Activated naive CD8-positive, alpha-beta T cell treated with anti-CD3 and anti-CD28 coated beads, Interleukin-2, amount 50 U/mL, for 24 hours (primary cell): ENCODE results near the gene CKAP5.

Experiments
- ATAC-seq: fragments of 150-1000 bp; cut with Tn5 transposase; one replicate; pipeline ENCODE4 v1.10.0; 2021
- DNase-seq: peaks from one replicate; pipeline ENCODE4 v3.0.0; 2021
- H3K27ac Mint-ChIP-seq: one replicate; pipeline ENCODE4 v1.8.0; 2021; ENCODE audit warnings: mild to moderate bottlenecking, mixed read lengths
- H3K27me3 Mint-ChIP-seq: one replicate; pipeline ENCODE4 v1.8.0; 2021; ENCODE audit warnings: mixed read lengths
- H3K36me3 Mint-ChIP-seq: one replicate; pipeline ENCODE4 v1.8.0; 2021; ENCODE audit warnings: low read depth, mixed read lengths
- H3K4me1 Mint-ChIP-seq: one replicate; pipeline ENCODE4 v1.8.0; 2021; ENCODE audit warnings: mixed read lengths
- H3K4me3 Mint-ChIP-seq: one replicate; pipeline ENCODE4 v1.8.0; 2021; ENCODE audit warnings: mild to moderate bottlenecking, moderate library complexity, mixed read lengths
- H3K9me3 Mint-ChIP-seq: one replicate; pipeline ENCODE4 v1.8.0; 2021; ENCODE audit warnings: mixed read lengths

The CKAP5 gene

GRCh38 chr11:46868912-46869311 lies 22.8 kb upstream of the CKAP5 start:
- DNase-seq (no peak), ATAC-seq (no peak)
- H3K27me3 Mint-ChIP-seq = peaks cover 4% of the 10 kb centered on the region
- no peak overlapping the region for H3K27ac Mint-ChIP-seq
- no peaks in the 10 kb centered on the region for H3K4me1 Mint-ChIP-seq
- H3K36me3 Mint-ChIP-seq = no peaks in the 10 kb centered on the region
- no peak overlapping the region for H3K4me3 Mint-ChIP-seq
- no peaks in the 10 kb centered on the region for H3K9me3 Mint-ChIP-seq

GRCh38 chr11:46865340-46865739 lies 19.3 kb upstream of the CKAP5 start:
- H3K27ac Mint-ChIP-seq = no peak overlapping the region
- no peak for DNase-seq
- H3K4me1 Mint-ChIP-seq = no peaks in the 10 kb centered on the region
- no peak for ATAC-seq
- no peak overlapping the region for H3K4me3 Mint-ChIP-seq
- peaks cover 4% of the 10 kb centered on the region for H3K27me3 Mint-ChIP-seq
- no peaks in the 10 kb centered on the region for H3K36me3 Mint-ChIP-seq
- no peaks in the 10 kb centered on the region for H3K9me3 Mint-ChIP-seq

- Mint-ChIP-seq H3K4me3 (no peak overlapping the region), H3K36me3 (no peaks in the 10 kb centered on the region), H3K9me3 (no peaks in the 10 kb centered on the region), H3K4me1 (no peaks in the 10 kb centered on the region), H3K27ac (no peak overlapping the region), H3K27me3 (no peaks in the 10 kb centered on the region)
- DNase-seq (no peak), ATAC-seq (no peak)
Observed at GRCh38 chr11:46860218-46860617, 14.1 kb upstream of the CKAP5 start.

GRCh38 chr11:46858920-46859546 lies 13.0 kb upstream of the CKAP5 start:
- H3K4me3 Mint-ChIP-seq = no peak overlapping the region
- no peak for ATAC-seq
- DNase-seq = no peak
- H3K27me3 Mint-ChIP-seq = no peaks in the 10 kb centered on the region
- H3K27ac Mint-ChIP-seq = no peak overlapping the region
- no peaks in the 10 kb centered on the region for H3K4me1 Mint-ChIP-seq
- H3K36me3 Mint-ChIP-seq = no peaks in the 10 kb centered on the region
- H3K9me3 Mint-ChIP-seq = no peaks in the 10 kb centered on the region

- Mint-ChIP-seq H3K36me3 (no peaks in the 10 kb centered on the region), H3K4me1 (no peaks in the 10 kb centered on the region), H3K4me3 (no peak overlapping the region), H3K9me3 (no peaks in the 10 kb centered on the region), H3K27me3 (no peaks in the 10 kb centered on the region), H3K27ac (no peak overlapping the region)
- ATAC-seq (no peak), DNase-seq (no peak)
Observed at GRCh38 chr11:46857666-46858065, 11.6 kb upstream of the CKAP5 start.

GRCh38 chr11:46856605-46857343 lies 10.7 kb upstream of the CKAP5 start:
- no peaks in the 10 kb centered on the region for H3K4me1 Mint-ChIP-seq
- H3K9me3 Mint-ChIP-seq = no peaks in the 10 kb centered on the region

GRCh38 chr11:46855863-46856262 lies 9.8 kb upstream of the CKAP5 start:
- H3K27ac Mint-ChIP-seq = no peak overlapping the region
- no peaks in the 10 kb centered on the region for H3K27me3 Mint-ChIP-seq
- H3K4me3 Mint-ChIP-seq = no peak overlapping the region
- H3K9me3 Mint-ChIP-seq = no peaks in the 10 kb centered on the region
- ATAC-seq (no peak), DNase-seq (no peak)
- H3K36me3 Mint-ChIP-seq = no peaks in the 10 kb centered on the region
- H3K4me1 Mint-ChIP-seq = no peaks in the 10 kb centered on the region

More at GRCh38 chr11:46856605-46857343, 10.7 kb upstream of the CKAP5 start:
- ATAC-seq (no peak), DNase-seq (no peak)
- Mint-ChIP-seq H3K27me3 (no peaks in the 10 kb centered on the region), H3K36me3 (no peaks in the 10 kb centered on the region), H3K27ac (no peak overlapping the region), H3K4me3 (no peak overlapping the region)

GRCh38 chr11:46855167-46855566 lies 9.1 kb upstream of the CKAP5 start:
- Mint-ChIP-seq H3K27ac (no peak overlapping the region), H3K36me3 (no peaks in the 10 kb centered on the region), H3K4me1 (no peaks in the 10 kb centered on the region), H3K27me3 (no peaks in the 10 kb centered on the region), H3K9me3 (no peaks in the 10 kb centered on the region), H3K4me3 (no peak overlapping the region)
- ATAC-seq = no peak
- DNase-seq = no peak

GRCh38 chr11:46850829-46851380 lies 4.8 kb upstream of the CKAP5 start:
- H3K36me3 Mint-ChIP-seq = no peaks in the 10 kb centered on the region
- peaks cover 9% of the 10 kb centered on the region for H3K4me1 Mint-ChIP-seq
- ATAC-seq (no peak), DNase-seq (no peak)
- no peaks in the 10 kb centered on the region for H3K27me3 Mint-ChIP-seq
- no peaks in the 10 kb centered on the region for H3K9me3 Mint-ChIP-seq
- H3K27ac Mint-ChIP-seq = no peak overlapping the region
- H3K4me3 Mint-ChIP-seq = no peak overlapping the region

- DNase-seq = no peak
- Mint-ChIP-seq H3K4me1 (peaks cover 16% of the 10 kb centered on the region), H3K36me3 (peaks cover 6% of the 10 kb centered on the region), H3K4me3 (no peak overlapping the region), H3K9me3 (no peaks in the 10 kb centered on the region), H3K27ac (no peak overlapping the region), H3K27me3 (no peaks in the 10 kb centered on the region)
- ATAC-seq = no peak
Observed at GRCh38 chr11:46849631-46850030, 3.6 kb upstream of the CKAP5 start.

GRCh38 chr11:46846510-46846830 lies 390 bp upstream of the CKAP5 start:
- Mint-ChIP-seq H3K4me1 (peaks cover 37% of the 10 kb centered on the region), H3K36me3 (peaks cover 17% of the 10 kb centered on the region), H3K27ac (peak overlapping the region; percentile 91), H3K9me3 (no peaks in the 10 kb centered on the region), H3K27me3 (no peaks in the 10 kb centered on the region), H3K4me3 (peak overlapping the region; percentile 90)
- ATAC-seq = no peak
- DNase-seq = no peak

GRCh38 chr11:46845440-46845739 lies 690 bp downstream of the CKAP5 start:
- H3K4me3 Mint-ChIP-seq = peak overlapping the region; percentile 90
- H3K4me1 Mint-ChIP-seq = peaks cover 37% of the 10 kb centered on the region
- DNase-seq (no peak), ATAC-seq (peak; percentile 22)
- peak overlapping the region; percentile 75 for H3K27ac Mint-ChIP-seq
- H3K27me3 Mint-ChIP-seq = no peaks in the 10 kb centered on the region
- H3K9me3 Mint-ChIP-seq = no peaks in the 10 kb centered on the region
- peaks cover 20% of the 10 kb centered on the region for H3K36me3 Mint-ChIP-seq

- DNase-seq (no peak), ATAC-seq (no peak)
- no peak overlapping the region for H3K4me3 Mint-ChIP-seq
- no peak overlapping the region for H3K27ac Mint-ChIP-seq
- H3K36me3 Mint-ChIP-seq = peaks cover 21% of the 10 kb centered on the region
- H3K9me3 Mint-ChIP-seq = no peaks in the 10 kb centered on the region
- peaks cover 44% of the 10 kb centered on the region for H3K4me1 Mint-ChIP-seq
- H3K27me3 Mint-ChIP-seq = no peaks in the 10 kb centered on the region
Observed at GRCh38 chr11:46840116-46840515, 6.0 kb downstream of the CKAP5 start.

GRCh38 chr11:46838501-46838900 lies 7.6 kb downstream of the CKAP5 start:
- Mint-ChIP-seq H3K4me1 (peaks cover 29% of the 10 kb centered on the region), H3K4me3 (no peak overlapping the region), H3K36me3 (peaks cover 17% of the 10 kb centered on the region), H3K27ac (no peak overlapping the region), H3K27me3 (no peaks in the 10 kb centered on the region), H3K9me3 (no peaks in the 10 kb centered on the region)
- ATAC-seq (no peak), DNase-seq (no peak)

- H3K9me3 Mint-ChIP-seq = no peaks in the 10 kb centered on the region
- ATAC-seq (no peak), DNase-seq (no peak)
- H3K4me3 Mint-ChIP-seq = no peak overlapping the region
- peaks cover 18% of the 10 kb centered on the region for H3K36me3 Mint-ChIP-seq
- H3K27ac Mint-ChIP-seq = no peak overlapping the region
- H3K4me1 Mint-ChIP-seq = peaks cover 26% of the 10 kb centered on the region
- H3K27me3 Mint-ChIP-seq = no peaks in the 10 kb centered on the region
Observed at GRCh38 chr11:46837860-46838259, 8.2 kb downstream of the CKAP5 start.
